GM12878 (cell line): ENCODE measurements around the gene PTPRN2. TPM values are rescaled to one million over a fixed set of nuclear protein-coding genes. Genes with fewer than 3 reads are reported as not detected.

ENCODE experiments used
- ATAC-seq: fragments of 200-7000 bp; cut with Tn5 transposase; 3 replicates; pipeline ENCODE4 v1.9.1; 2020; ENCODE audit warnings: mild to moderate bottlenecking, moderate library complexity
- BruUV-seq: library from RNA; stranded (reverse); fragments of 400-500 nt; replicated peaks from 2 replicates; lab custom pipeline; 2021; lab: Mats Ljungman, UMichigan
- CTCF ChIA-PET: fragments of 300-600 bp; sonication (Branson Sonifier 250); formaldehyde crosslinking; extraction: SDS; loops from one replicate; lab custom pipeline; 2021; ENCODE audit warnings: inconsistent platforms; lab: Yijun Ruan, JAX
- POLR2A ChIA-PET: fragments of 350-600 bp; formaldehyde crosslinking; extraction: SDS; loops from one replicate; lab custom pipeline; 2021; ENCODE audit warnings: inconsistent platforms; lab: Charles Lee
- RAD21 ChIA-PET: fragments of 300-600 bp; sonication (Branson Sonifier 250); formaldehyde crosslinking; loops from one replicate; lab custom pipeline; 2023; ENCODE audit warnings: antibody characterized with exemption; ENCODE audit not compliant: unreplicated experiment; lab: Charles Lee
- SMC1A ChIA-PET: fragments of 300-600 bp; sonication (Branson Sonifier 250); formaldehyde crosslinking; loops from one replicate; lab custom pipeline; 2023; ENCODE audit not compliant: unreplicated experiment, uncharacterized antibody; lab: Charles Lee
- DNase-seq: peaks from one replicate; pipeline ENCODE4 v3.0.0-alpha.2; 2011; ENCODE audit warnings: low read depth, low spot score
- FAIRE-seq: peaks from 3 replicates; lab custom pipeline; 2011; peaks lifted over from hg19 to GRCh38; lab: Jason Lieb, UNC
- H2AFZ ChIP-seq: 2 replicates; pipeline ENCODE4 v1.6.0; 2011; ENCODE audit warnings: low read depth, low read length, control low read depth; ENCODE audit not compliant: control insufficient read depth
- H3K27ac ChIP-seq: 2 replicates; pipeline ENCODE4 v1.5.1; 2011; ENCODE audit warnings: control low read depth; ENCODE audit not compliant: control insufficient read depth, insufficient read depth
- H3K27me3 ChIP-seq, 2 experiments: replicated peaks in 1 of 2; 2 replicates each; pipeline versions ENCODE4 v1.6.0 to v1.6.1; 2011; ENCODE audit warnings: low read length in 1 of 2; ENCODE audit not compliant: control insufficient read depth in 2 of 2, insufficient read depth in 2 of 2
- H3K36me3 ChIP-seq, 2 experiments: 2 replicates each; pipeline ENCODE4 v1.5.1; 2011; ENCODE audit warnings: low read length in 1 of 2; ENCODE audit not compliant: control insufficient read depth in 2 of 2, insufficient read depth in 2 of 2
- H3K4me1 ChIP-seq: 2 replicates; pipeline ENCODE4 v1.6.1; 2011; ENCODE audit warnings: mild to moderate bottlenecking, low read length, moderate library complexity, mixed read lengths; ENCODE audit not compliant: control insufficient read depth, insufficient read depth
- H3K4me2 ChIP-seq: 2 replicates; pipeline ENCODE4 v1.6.0; 2011; ENCODE audit warnings: control low read depth; ENCODE audit not compliant: control insufficient read depth, insufficient read depth
- H3K4me3 ChIP-seq: fragments of 200-600 bp; sonication (generic); 2 replicates; pipeline ENCODE4 v1.5.1; 2016
- H3K79me2 ChIP-seq: 2 replicates; pipeline ENCODE4 v1.6.0; 2011; ENCODE audit warnings: low read length; ENCODE audit not compliant: control insufficient read depth, insufficient read depth
- H3K9ac ChIP-seq: 2 replicates; pipeline ENCODE4 v1.8.0; 2011; ENCODE audit warnings: low read length, control low read depth, mixed read lengths; ENCODE audit not compliant: control insufficient read depth, insufficient read depth
- H3K9me3 ChIP-seq: replicated peaks from 3 replicates; pipeline ENCODE4 v1.5.1; 2011; ENCODE audit warnings: mild to moderate bottlenecking, low read length; ENCODE audit not compliant: control insufficient read depth, insufficient read depth
- H4K20me1 ChIP-seq: 2 replicates; pipeline ENCODE4 v1.6.0; 2011; ENCODE audit not compliant: control insufficient read depth, insufficient read depth
- CBFB ChIP-seq: IDR thresholded peaks from 2 replicates; pipeline ENCODE4 v1.6.1; 2016; ENCODE audit warnings: antibody characterized with exemption, low read depth
- CHD2 ChIP-seq: IDR thresholded peaks from 2 replicates; pipeline ENCODE4 v1.6.1; 2011; ENCODE audit warnings: low read depth, low read length, improper control_type of control experiment, borderline replicate concordance
- EED ChIP-seq: sonication (generic); IDR thresholded peaks from 2 replicates; pipeline ENCODE4 v1.6.1; 2016; ENCODE audit warnings: antibody characterized with exemption, low read depth
- EZH2 ChIP-seq: IDR thresholded peaks from 2 replicates; pipeline ENCODE4 v1.6.1; 2012; ENCODE audit warnings: low read depth, mild to moderate bottlenecking, control low read depth, inconsistent platforms, low read length, borderline replicate concordance; ENCODE audit not compliant: control insufficient read depth
- FOXK2 ChIP-seq: fragments of 450-650 bp; IDR thresholded peaks from 2 replicates; pipeline ENCODE4 v1.6.1; 2017; ENCODE audit warnings: mild to moderate bottlenecking, moderate library complexity
- IRF3 ChIP-seq: fragments of 450-650 bp; IDR thresholded peaks from 2 replicates; pipeline ENCODE4 v1.6.1; 2014; ENCODE audit warnings: mild to moderate bottlenecking
- PML ChIP-seq: IDR thresholded peaks from 2 replicates; pipeline ENCODE4 v1.6.1; 2012; ENCODE audit warnings: low read length, inconsistent platforms
- SRF ChIP-seq, 2 experiments: IDR thresholded peaks; 2 replicates each; pipeline ENCODE4 v1.6.1; 2011; ENCODE audit warnings: low read depth in 2 of 2, low read length in 2 of 2, mild to moderate bottlenecking in 1 of 2, moderate library complexity in 1 of 2
- SUPT20H ChIP-seq: IDR thresholded peaks from 2 replicates; pipeline ENCODE4 v1.6.1; 2011; ENCODE audit warnings: low read depth, mild to moderate bottlenecking, low read length, moderate library complexity, borderline replicate concordance; ENCODE audit not compliant: control insufficient read depth
- USF1 ChIP-seq: IDR thresholded peaks from 2 replicates; pipeline ENCODE4 v1.6.1; 2011; ENCODE audit warnings: borderline replicate concordance, low read depth, mild to moderate bottlenecking, moderate library complexity, mixed read lengths, low read length; ENCODE audit not compliant: insufficient read depth; ENCODE audit errors: extremely low read length
- WGBS: methylation state at CpG from one replicate; pipeline ENCODE4 v1.1.6; 2016; ENCODE audit warnings: low lambda C conversion rate; ENCODE audit not compliant: insufficient replicate concordance, insufficient coverage; ENCODE audit errors: missing lambda C conversion rate; 5-methylcytosine and 5-hydroxymethylcytosine counted together
- in situ Hi-C: fragments of 300-500 bp; cut with MboI; formaldehyde crosslinking; loops from 9 replicates; pipeline ENCODE4 v1.14.3; 2018; ENCODE audit warnings: mixed read lengths
- intact Hi-C: fragments of 100-400 bp; cut with micrococcal nuclease; formaldehyde crosslinking; loops from one replicate; pipeline ENCODE4 v1.14.2; 2022; ENCODE audit not compliant: unreplicated experiment
- polyA plus RNA-seq, 11 experiments: library from polyadenylated mRNA; depleted of rRNA in 4 of 11; unstranded in 6 of 11; stranded (reverse) in 5 of 11; fragments of >200 nt; fragmentation: Nextera tagmentation in 4 of 11; fragmentation: Illumina TruSeq in 1 of 11; extraction: Ambion mirVana in 4 of 11; extraction: Trizol in 1 of 11; gene quantifications; 1 replicate in 1 of 11; 2 replicates in 10 of 11; pipeline versions ENCODE4 v1.2.1 to v1.2.3, GENCODE V29; 2011 to 2016; ENCODE audit warnings: inconsistent platforms in 2 of 11, missing spikeins in 2 of 11, low read depth in 1 of 11
- total RNA-seq, 4 experiments: library from RNA; depleted of rRNA in 3 of 4; stranded (reverse); fragments of >200 nt in 3 of 4; fragmentation: Illumina TruSeq in 1 of 4; extraction: Trizol in 1 of 4; gene quantifications; 2 replicates each; pipeline versions ENCODE4 v1.2.1 to v1.2.3, GENCODE V29; 2013 to 2021

Gene PTPRN2
- total and polyA plus RNA-seq, 10 of the 15 experiments (the other 5 are each of a cell fraction or from before 2014, with no cell fraction given), result 5.4 TPM; not detected in 9

GRCh38 chr7:157771689-157772088, 815.9 kb downstream of the PTPRN2 start:
- Histone ChIP-seq H3K4me3 (no peak overlapping the region), H3K4me1 (no peaks in the 10 kb centered on the region), H3K9me3 (no peaks in the 10 kb centered on the region; the same call in 2 of the 3 replicates), H3K27me3 (no peaks in the 10 kb centered on the region), H3K4me2 (no peak overlapping the region), H3K79me2 (no peaks in the 10 kb centered on the region), H4K20me1 (no peaks in the 10 kb centered on the region), H3K27ac (no peak overlapping the region), H3K36me3 (no peaks in the 10 kb centered on the region), H3K9ac (no peak overlapping the region), H2AFZ (no peak overlapping the region)
- FAIRE-seq (no peak), DNase-seq (no peak), ATAC-seq (no peak)
- intact Hi-C loops, result no loop called here
- ChIA-PET RAD21 (no interaction called here), POLR2A (no interaction called here), CTCF (no interaction called here), SMC1A (no interaction called here)
- WGBS, result 62% methylated on average over 6 of the region's 6 CpGs
- BruUV-seq, result no TSS peak
- TF ChIP-seq EED (no peak), IRF3 (no peak), CBFB (no peak), PML (no peak), SUPT20H (no peak), FOXK2 (no peak), SRF (IDR thresholded peaks at IDR 0.05; ENCODE audit: low read depth in 2 of 2, low read length in 2 of 2) (no peak), EZH2 (no peak), USF1 (no peak), CHD2 (no peak)
- in situ Hi-C loops, result no loop called here
